ENCODE measurements around the gene ROBO1.

ROBO1 gene

GRCh38 chr3:78613421-78613879, 1154.3 kb downstream of the ROBO1 start:
- no peak for DNase-seq (ENCODE audit: low spot score)

GRCh38 chr3:78611278-78611677, 1156.5 kb downstream of the ROBO1 start:
- DNase-seq (ENCODE audit: low spot score): no peak

GRCh38 chr3:78610462-78611125, 1157.2 kb downstream of the ROBO1 start:
- DNase-seq (ENCODE audit: low spot score): no peak

GRCh38 chr3:78606756-78607155, 1161.0 kb downstream of the ROBO1 start:
- no peak for DNase-seq (ENCODE audit: low spot score)

- DNase-seq (ENCODE audit: low spot score): no peak
These were observed 1162.6 kb downstream of the ROBO1 start for GRCh38 chr3:78605178-78605577.

- DNase-seq (ENCODE audit: low spot score): no peak
These were observed 1163.5 kb downstream of the ROBO1 start for GRCh38 chr3:78604341-78604740.

- DNase-seq (ENCODE audit: low spot score): no peak
These were observed 1166.5 kb downstream of the ROBO1 start for GRCh38 chr3:78601249-78601648.

GRCh38 chr3:78589778-78590177, 1178.0 kb downstream of the ROBO1 start:
- DNase-seq (ENCODE audit: low spot score): no peak

- no peak for DNase-seq (ENCODE audit: low spot score)
These were observed 1178.7 kb downstream of the ROBO1 start for GRCh38 chr3:78588906-78589621.

- DNase-seq (ENCODE audit: low spot score): no peak
These were observed 1187.1 kb downstream of the ROBO1 start for GRCh38 chr3:78580681-78581080.

GRCh38 chr3:78571486-78571885, 1196.3 kb downstream of the ROBO1 start:
- DNase-seq (ENCODE audit: low spot score): no peak

- DNase-seq (ENCODE audit: low spot score): no peak
These were observed 1197.3 kb downstream of the ROBO1 start for GRCh38 chr3:78570496-78570895.

- no peak for DNase-seq (ENCODE audit: low spot score)
These were observed 1198.0 kb downstream of the ROBO1 start for GRCh38 chr3:78569804-78570203.

GRCh38 chr3:78565712-78566111, 1202.1 kb downstream of the ROBO1 start:
- DNase-seq (ENCODE audit: low spot score): no peak

GRCh38 chr3:78562328-78562727, 1205.5 kb downstream of the ROBO1 start:
- DNase-seq (ENCODE audit: low spot score): no peak

Measured in NAMALWA (cell line).